Suprapubic skin (tissue), 3 donors: ENCODE results near the gene PSAP.

Experiments
- CTCF ChIP-seq, 2 donors: fragments of 200-600 bp in 1 of 2; fragments of 450-650 bp in 1 of 2; sonication (generic) in 1 of 2; IDR thresholded peaks; one replicate each; pipeline ENCODE4 v1.5.1; 2016 to 2019; ENCODE audit warnings: antibody characterized with exemption in 2 of 2, mild to moderate bottlenecking in 1 of 2, moderate library complexity in 1 of 2
- POLR2AphosphoS5 ChIP-seq, 3 donors: sonication (generic); formaldehyde crosslinking; IDR thresholded peaks; one replicate each; pipeline ENCODE4 v1.6.1; 2017; ENCODE audit warnings: antibody characterized with exemption in 3 of 3

DNA sequence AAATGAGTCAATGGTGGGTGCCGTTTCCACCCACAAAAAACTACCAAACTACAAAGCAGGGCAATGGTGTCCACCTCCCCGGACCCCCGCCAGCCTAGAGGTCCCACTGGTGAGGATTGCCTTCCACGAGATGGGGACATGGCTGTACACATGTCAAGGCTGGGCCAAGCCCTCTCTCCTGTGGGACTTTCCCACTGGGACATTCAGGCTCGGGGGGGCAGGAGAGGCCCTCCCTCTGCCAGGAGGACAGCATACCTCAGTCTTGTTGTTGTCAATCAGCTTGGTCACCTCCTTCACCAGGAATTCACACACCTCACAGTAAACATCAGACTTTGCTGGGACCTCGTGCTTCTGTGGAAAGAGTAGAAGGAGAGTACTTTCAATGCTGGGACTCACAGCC, 31.1 kb downstream of the PSAP start:
- TF ChIP-seq CTCF (IDR thresholded peaks at IDR 0.05) (no peak), POLR2AphosphoS5 (IDR thresholded peaks at IDR 0.05) (no peak)
